ENCODE measurements around the gene ODAD2.

DNA sequence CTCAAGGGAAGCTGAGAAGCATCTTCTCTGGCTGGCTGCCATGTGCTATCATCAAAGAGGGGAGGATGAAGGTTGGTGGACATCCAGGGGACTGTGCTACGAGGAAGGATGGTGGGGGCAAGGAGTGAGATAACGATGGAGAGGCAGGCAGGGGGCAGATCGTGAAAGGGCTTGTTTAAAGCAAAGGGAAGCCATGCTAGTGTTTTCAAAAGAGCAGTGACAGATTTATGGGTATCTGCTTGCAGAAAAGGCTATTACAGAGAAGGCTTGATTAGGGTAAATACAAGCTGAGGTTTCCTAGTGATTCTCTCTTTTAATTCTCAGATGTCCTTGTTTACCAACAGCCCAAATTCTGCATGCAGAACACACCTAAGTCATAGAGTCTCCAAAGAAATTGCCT is 164.4 kb downstream of the ODAD2 start:
- TF ChIP-seq, protein P1, sequence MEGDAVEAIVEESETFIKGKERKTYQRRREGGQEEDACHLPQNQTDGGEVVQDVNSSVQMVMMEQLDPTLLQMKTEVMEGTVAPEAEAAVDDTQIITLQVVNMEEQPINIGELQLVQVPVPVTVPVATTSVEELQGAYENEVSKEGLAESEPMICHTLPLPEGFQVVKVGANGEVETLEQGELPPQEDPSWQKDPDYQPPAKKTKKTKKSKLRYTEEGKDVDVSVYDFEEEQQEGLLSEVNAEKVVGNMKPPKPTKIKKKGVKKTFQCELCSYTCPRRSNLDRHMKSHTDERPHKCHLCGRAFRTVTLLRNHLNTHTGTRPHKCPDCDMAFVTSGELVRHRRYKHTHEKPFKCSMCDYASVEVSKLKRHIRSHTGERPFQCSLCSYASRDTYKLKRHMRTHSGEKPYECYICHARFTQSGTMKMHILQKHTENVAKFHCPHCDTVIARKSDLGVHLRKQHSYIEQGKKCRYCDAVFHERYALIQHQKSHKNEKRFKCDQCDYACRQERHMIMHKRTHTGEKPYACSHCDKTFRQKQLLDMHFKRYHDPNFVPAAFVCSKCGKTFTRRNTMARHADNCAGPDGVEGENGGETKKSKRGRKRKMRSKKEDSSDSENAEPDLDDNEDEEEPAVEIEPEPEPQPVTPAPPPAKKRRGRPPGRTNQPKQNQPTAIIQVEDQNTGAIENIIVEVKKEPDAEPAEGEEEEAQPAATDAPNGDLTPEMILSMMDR (IDR thresholded peaks at IDR 0.05) = no peak
- TF ChIP-seq POLR2A (IDR thresholded peaks at IDR 0.05) = no peak

Measured in body of pancreas (tissue), 4 donors.